ENCODE results near the gene ZNF785. TPM values are rescaled to one million over a fixed set of nuclear protein-coding genes. Genes with fewer than 3 reads are reported as not detected.

Gene ZNF785
- total and polyA plus RNA-seq, 2 of the 13 experiments (the other 11 are each of a cell fraction or from before 2014, with no cell fraction given) = 0.01 TPM; not detected in 1

DNA sequence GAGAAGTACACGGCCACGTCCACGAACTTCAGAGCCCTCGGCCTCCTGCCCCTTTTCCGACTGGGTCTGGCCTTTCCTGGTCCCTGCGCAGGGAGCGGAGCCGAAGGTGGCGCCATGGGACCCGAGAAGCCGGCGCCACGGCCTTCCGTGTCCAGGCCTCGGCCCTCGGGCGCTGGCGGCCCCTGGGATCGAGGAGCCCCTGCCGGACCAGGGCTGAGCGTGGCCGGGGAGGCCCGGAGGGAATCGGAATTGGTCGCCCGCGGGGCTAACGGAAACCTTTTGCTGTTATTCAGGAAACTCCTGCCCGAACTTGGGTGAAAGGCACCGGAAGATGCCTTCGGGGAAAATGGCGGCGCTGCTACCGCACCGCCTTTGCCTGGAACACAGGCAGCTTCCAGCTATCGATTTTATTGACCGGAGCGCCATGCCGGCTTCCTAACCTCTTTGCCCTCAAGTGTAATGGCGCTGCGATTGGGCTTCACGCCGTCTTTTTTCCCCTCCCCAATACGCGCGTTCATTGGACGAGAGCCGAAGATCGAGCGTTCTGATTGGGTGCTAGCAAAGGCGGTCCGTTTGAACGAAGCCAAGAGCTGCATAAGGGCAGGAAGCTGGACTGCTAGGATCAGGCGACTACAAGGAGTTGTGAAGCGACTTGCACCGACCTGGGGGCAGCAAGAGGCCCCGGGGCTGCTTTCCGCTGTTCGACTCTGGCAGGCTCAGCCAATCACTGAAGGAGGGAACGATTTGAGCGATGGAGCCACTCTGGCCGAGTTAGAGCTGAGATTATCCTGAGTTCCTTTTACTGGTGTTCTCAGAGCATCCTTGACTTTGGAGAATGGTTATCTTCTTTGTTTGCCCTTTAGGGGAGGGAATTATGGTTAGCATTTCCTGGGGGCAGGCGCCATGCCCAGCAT is 24.7 kb upstream of the ZNF785 start, which contains the start of gene ZNF689 (continued):
- TF ChIP-seq DNMT3B (CRISPR knock-in tag; conservative IDR thresholded peaks at IDR 0.05) = peak; percentile 98
- 0 out of 2 replicates have a peak, but pooled peaks have one; percentile 88 for TF ChIP-seq ZBTB8A (CRISPR knock-in tag; IDR thresholded peaks at IDR 0.05; ENCODE audit: borderline replicate concordance, low read depth)
- TF ChIP-seq PAWR (CRISPR knock-in tag; IDR thresholded peaks at IDR 0.05; ENCODE audit: borderline replicate concordance) = no peak; the same call in 1 of the 2 replicates
- TF ChIP-seq, protein P1, sequence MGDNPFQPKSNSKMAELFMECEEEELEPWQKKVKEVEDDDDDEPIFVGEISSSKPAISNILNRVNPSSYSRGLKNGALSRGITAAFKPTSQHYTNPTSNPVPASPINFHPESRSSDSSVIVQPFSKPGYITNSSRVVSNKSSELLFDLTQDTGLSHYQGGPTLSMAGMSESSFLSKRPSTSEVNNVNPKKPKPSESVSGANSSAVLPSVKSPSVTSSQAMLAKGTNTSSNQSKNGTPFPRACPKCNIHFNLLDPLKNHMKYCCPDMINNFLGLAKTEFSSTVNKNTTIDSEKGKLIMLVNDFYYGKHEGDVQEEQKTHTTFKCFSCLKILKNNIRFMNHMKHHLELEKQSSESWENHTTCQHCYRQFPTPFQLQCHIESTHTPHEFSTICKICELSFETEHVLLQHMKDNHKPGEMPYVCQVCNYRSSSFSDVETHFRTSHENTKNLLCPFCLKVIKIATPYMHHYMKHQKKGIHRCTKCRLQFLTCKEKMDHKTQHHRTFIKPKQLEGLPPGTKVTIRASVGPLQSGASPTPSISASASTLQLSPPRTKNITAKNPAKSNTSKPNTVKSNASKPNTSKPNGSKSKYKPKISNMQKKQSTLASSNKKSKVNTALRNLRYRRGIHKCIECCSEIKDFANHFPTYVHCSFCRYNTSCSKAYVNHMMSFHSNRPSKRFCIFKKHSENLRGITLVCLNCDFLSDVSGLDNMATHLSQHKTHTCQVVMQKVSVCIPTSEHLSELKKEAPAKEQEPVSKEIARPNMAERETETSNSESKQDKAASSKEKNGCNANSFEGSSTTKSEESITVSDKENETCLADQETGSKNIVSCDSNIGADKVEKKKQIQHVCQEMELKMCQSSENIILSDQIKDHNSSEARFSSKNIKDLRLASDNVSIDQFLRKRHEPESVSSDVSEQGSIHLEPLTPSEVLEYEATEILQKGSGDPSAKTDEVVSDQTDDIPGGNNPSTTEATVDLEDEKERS (CRISPR knock-in tag; IDR thresholded peaks at IDR 0.05) = peak; percentile 92
- TF ChIP-seq, protein P2, sequence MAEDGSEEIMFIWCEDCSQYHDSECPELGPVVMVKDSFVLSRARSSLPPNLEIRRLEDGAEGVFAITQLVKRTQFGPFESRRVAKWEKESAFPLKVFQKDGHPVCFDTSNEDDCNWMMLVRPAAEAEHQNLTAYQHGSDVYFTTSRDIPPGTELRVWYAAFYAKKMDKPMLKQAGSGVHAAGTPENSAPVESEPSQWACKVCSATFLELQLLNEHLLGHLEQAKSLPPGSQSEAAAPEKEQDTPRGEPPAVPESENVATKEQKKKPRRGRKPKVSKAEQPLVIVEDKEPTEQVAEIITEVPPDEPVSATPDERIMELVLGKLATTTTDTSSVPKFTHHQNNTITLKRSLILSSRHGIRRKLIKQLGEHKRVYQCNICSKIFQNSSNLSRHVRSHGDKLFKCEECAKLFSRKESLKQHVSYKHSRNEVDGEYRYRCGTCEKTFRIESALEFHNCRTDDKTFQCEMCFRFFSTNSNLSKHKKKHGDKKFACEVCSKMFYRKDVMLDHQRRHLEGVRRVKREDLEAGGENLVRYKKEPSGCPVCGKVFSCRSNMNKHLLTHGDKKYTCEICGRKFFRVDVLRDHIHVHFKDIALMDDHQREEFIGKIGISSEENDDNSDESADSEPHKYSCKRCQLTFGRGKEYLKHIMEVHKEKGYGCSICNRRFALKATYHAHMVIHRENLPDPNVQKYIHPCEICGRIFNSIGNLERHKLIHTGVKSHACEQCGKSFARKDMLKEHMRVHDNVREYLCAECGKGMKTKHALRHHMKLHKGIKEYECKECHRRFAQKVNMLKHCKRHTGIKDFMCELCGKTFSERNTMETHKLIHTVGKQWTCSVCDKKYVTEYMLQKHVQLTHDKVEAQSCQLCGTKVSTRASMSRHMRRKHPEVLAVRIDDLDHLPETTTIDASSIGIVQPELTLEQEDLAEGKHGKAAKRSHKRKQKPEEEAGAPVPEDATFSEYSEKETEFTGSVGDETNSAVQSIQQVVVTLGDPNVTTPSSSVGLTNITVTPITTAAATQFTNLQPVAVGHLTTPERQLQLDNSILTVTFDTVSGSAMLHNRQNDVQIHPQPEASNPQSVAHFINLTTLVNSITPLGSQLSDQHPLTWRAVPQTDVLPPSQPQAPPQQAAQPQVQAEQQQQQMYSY (CRISPR knock-in tag; IDR thresholded peaks at IDR 0.05) = peak; percentile 83; the same call in 1 of the 2 replicates
- TF ChIP-seq, protein P3, sequence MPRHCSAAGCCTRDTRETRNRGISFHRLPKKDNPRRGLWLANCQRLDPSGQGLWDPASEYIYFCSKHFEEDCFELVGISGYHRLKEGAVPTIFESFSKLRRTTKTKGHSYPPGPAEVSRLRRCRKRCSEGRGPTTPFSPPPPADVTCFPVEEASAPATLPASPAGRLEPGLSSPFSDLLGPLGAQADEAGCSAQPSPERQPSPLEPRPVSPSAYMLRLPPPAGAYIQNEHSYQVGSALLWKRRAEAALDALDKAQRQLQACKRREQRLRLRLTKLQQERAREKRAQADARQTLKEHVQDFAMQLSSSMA (CRISPR knock-in tag; IDR thresholded peaks at IDR 0.05) = peak; percentile 92
- peak; percentile 93 for TF ChIP-seq RBFOX2 (IDR thresholded peaks at IDR 0.05; ENCODE audit: low read depth, low read length)
- TF ChIP-seq ZNF777 (CRISPR knock-in tag; IDR thresholded peaks at IDR 0.05) = peak; percentile 99
- no peak; the same call in none of the 2 replicates for TF ChIP-seq ZNF567 (CRISPR knock-in tag; IDR thresholded peaks at IDR 0.05; ENCODE audit: borderline replicate concordance)
- peak; percentile 56 for TF ChIP-seq ATF7-NPFF (CRISPR knock-in tag; IDR thresholded peaks at IDR 0.05; ENCODE audit: low read depth)
- TF ChIP-seq ZKSCAN8 (CRISPR knock-in tag; IDR thresholded peaks at IDR 0.05; ENCODE audit: borderline replicate concordance) = peak; percentile 80
- TF ChIP-seq, protein P4, sequence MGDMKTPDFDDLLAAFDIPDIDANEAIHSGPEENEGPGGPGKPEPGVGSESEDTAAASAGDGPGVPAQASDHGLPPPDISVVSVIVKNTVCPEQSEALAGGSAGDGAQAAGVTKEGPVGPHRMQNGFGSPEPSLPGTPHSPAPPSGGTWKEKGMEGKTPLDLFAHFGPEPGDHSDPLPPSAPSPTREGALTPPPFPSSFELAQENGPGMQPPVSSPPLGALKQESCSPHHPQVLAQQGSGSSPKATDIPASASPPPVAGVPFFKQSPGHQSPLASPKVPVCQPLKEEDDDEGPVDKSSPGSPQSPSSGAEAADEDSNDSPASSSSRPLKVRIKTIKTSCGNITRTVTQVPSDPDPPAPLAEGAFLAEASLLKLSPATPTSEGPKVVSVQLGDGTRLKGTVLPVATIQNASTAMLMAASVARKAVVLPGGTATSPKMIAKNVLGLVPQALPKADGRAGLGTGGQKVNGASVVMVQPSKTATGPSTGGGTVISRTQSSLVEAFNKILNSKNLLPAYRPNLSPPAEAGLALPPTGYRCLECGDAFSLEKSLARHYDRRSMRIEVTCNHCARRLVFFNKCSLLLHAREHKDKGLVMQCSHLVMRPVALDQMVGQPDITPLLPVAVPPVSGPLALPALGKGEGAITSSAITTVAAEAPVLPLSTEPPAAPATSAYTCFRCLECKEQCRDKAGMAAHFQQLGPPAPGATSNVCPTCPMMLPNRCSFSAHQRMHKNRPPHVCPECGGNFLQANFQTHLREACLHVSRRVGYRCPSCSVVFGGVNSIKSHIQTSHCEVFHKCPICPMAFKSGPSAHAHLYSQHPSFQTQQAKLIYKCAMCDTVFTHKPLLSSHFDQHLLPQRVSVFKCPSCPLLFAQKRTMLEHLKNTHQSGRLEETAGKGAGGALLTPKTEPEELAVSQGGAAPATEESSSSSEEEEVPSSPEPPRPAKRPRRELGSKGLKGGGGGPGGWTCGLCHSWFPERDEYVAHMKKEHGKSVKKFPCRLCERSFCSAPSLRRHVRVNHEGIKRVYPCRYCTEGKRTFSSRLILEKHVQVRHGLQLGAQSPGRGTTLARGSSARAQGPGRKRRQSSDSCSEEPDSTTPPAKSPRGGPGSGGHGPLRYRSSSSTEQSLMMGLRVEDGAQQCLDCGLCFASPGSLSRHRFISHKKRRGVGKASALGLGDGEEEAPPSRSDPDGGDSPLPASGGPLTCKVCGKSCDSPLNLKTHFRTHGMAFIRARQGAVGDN (CRISPR knock-in tag; IDR thresholded peaks at IDR 0.05) = peak; percentile 98
- no peak; the same call in 1 of the 2 replicates for TF ChIP-seq ZNF460 (CRISPR knock-in tag; IDR thresholded peaks at IDR 0.05; ENCODE audit: borderline replicate concordance)
- no peak; the same call in 1 of the 2 replicates for TF ChIP-seq CBFB (CRISPR knock-in tag; IDR thresholded peaks at IDR 0.05)
- TF ChIP-seq HOXA9 (CRISPR knock-in tag; IDR thresholded peaks at IDR 0.05; ENCODE audit: borderline replicate concordance) = peak; percentile 80
- peak; percentile 55; the same call in 1 of the 2 replicates for TF ChIP-seq MIXL1 (CRISPR knock-in tag; IDR thresholded peaks at IDR 0.05)
